Effector memory CD4-positive, alpha-beta T cell (primary cell): ENCODE data around the gene CASKIN1.
A peak's percentile ranks its signal among the peaks of the same experiment; 100 is the strongest.

Source experiments
- DNase-seq, 3 donors: peaks; one replicate each; pipeline ENCODE4 v3.0.0-alpha.2; 2020
- H3K27ac ChIP-seq: 2 replicates; pipeline ENCODE4 v1.7.0; 2013; ENCODE audit warnings: mild to moderate bottlenecking, low read length, moderate library complexity; ENCODE audit not compliant: insufficient read depth, poor library complexity, severe bottlenecking
- H3K27me3 ChIP-seq: replicated peaks from 2 replicates; pipeline ENCODE4 v1.7.0; 2013; ENCODE audit warnings: mild to moderate bottlenecking, low read length; ENCODE audit not compliant: insufficient read depth, control insufficient read depth, poor library complexity, severe bottlenecking
- H3K36me3 ChIP-seq: 2 replicates; pipeline ENCODE4 v1.7.0; 2013; ENCODE audit warnings: mild to moderate bottlenecking, low read length, moderate library complexity; ENCODE audit not compliant: control insufficient read depth, insufficient read depth
- H3K4me1 ChIP-seq: 2 replicates; pipeline ENCODE4 v1.7.0; 2013; ENCODE audit warnings: low read length, mild to moderate bottlenecking; ENCODE audit not compliant: control insufficient read depth, insufficient read depth, poor library complexity, severe bottlenecking
- H3K4me3 ChIP-seq: 2 replicates; pipeline ENCODE4 v1.7.0; 2013; ENCODE audit warnings: low read length, low read depth, mild to moderate bottlenecking; ENCODE audit not compliant: insufficient read depth, poor library complexity, severe bottlenecking
- H3K9me3 ChIP-seq: 2 replicates; pipeline ENCODE4 v1.7.0; 2013; ENCODE audit warnings: mild to moderate bottlenecking, low read length, moderate library complexity; ENCODE audit not compliant: control insufficient read depth

The CASKIN1 gene

DNA sequence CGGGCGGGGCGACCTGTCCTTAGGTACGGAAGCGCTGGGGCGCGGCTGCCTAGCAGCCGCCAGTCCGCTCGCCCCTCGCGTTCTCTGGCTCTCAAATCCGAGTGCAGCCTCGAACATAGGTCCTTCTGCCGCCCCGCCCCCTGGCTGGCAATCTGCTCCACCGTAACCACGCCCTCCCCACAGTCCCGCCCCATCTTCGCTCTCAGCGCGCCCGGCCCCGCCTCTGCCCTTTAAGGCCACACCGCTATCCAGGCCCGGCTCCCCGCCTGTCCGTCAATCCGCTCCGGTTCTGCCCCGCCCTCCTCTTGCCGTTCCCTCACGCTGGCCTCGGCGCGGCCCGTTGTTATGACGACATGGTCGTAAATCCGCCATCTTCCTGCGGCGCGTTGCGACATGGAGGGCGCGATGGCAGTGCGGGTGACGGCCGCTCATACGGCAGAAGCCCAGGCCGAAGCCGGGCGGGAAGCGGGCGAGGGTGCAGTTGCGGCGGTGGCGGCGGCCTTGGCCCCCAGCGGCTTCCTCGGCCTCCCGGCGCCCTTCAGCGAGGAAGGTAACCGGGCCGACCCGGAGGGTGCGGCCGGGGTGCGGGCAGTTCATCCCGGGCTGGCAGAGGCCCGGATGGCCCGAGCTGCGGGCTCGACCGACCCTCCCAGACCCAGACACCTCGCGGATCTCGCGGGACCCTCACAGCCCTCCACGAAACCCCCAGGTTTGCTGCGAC lies 27.0 kb upstream of the CASKIN1 start, which contains the start of gene E4F1:
E4F1 (plus strand) TSS at position 371 of the 721 bp plus-strand sequence; CDS start at position 394, 23 bp downstream.
- H3K9me3 ChIP-seq, result no peaks in the 10 kb centered on the region
- H3K4me1 ChIP-seq, result peaks cover 6% of the 10 kb centered on the region
- DNase-seq, result peak; percentile 98 to 99 (median 99)
- peak within 1 kb of the TSS; percentile 95 for H3K4me3 ChIP-seq
- H3K36me3 ChIP-seq, result peaks cover 3% of the 10 kb centered on the region
- H3K27me3 ChIP-seq, result no peaks in the 10 kb centered on the region
- H3K27ac ChIP-seq, result peak within 1 kb of the TSS; percentile 84

DNA sequence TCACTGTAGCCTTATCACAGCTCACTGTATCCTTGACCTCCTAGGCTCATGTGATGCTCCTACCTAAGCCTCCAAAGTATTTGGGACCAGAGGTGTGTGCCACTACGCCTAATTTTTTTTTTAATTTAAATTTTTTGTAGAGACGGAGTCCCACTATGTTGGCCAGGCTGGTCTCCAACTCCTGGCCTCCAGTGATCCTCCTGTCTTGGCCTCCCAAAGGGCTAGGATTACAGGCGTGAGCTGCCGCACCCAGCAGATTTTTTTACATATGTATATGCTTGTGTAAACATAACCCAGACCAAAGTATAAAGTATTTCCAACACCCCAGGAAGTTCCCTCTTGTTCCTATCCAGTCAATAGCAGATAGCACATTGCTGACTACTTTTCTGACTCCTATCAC lies 19.9 kb upstream of the CASKIN1 start:
- no peaks in the 10 kb centered on the region for H3K9me3 ChIP-seq
- H3K36me3 ChIP-seq, result no peaks in the 10 kb centered on the region
- no peak overlapping the region for H3K27ac ChIP-seq
- peaks cover 14% of the 10 kb centered on the region for H3K4me1 ChIP-seq
- no peaks in the 10 kb centered on the region for H3K27me3 ChIP-seq
- H3K4me3 ChIP-seq, result no peak overlapping the region
- DNase-seq, result no peak

DNA sequence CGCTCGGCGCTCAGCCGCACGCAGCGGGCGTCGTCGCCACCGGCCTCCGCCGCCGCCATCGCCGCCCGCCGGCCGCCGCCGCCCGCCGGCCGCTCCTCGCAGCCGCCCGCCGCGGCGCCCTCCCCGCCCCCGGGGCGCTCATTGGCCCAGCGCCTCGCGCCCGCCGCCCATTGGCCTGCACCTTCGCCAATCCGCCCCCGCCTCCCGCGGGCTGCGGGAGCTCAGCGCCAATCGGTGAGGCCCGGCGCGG lies 18.2 kb upstream of the CASKIN1 start, which contains the start of gene PGP:
PGP (minus strand) TSS at position 122 of the 250 bp plus-strand sequence; CDS start at position 59, 63 bp downstream.
- Histone ChIP-seq H3K36me3 (no peaks in the 10 kb centered on the region), H3K4me1 (peaks cover 14% of the 10 kb centered on the region), H3K4me3 (peak within 1 kb of the TSS; percentile 80), H3K9me3 (no peaks in the 10 kb centered on the region), H3K27ac (peak within 1 kb of the TSS; percentile 78), H3K27me3 (no peaks in the 10 kb centered on the region)
- DNase-seq, result no peak

DNA sequence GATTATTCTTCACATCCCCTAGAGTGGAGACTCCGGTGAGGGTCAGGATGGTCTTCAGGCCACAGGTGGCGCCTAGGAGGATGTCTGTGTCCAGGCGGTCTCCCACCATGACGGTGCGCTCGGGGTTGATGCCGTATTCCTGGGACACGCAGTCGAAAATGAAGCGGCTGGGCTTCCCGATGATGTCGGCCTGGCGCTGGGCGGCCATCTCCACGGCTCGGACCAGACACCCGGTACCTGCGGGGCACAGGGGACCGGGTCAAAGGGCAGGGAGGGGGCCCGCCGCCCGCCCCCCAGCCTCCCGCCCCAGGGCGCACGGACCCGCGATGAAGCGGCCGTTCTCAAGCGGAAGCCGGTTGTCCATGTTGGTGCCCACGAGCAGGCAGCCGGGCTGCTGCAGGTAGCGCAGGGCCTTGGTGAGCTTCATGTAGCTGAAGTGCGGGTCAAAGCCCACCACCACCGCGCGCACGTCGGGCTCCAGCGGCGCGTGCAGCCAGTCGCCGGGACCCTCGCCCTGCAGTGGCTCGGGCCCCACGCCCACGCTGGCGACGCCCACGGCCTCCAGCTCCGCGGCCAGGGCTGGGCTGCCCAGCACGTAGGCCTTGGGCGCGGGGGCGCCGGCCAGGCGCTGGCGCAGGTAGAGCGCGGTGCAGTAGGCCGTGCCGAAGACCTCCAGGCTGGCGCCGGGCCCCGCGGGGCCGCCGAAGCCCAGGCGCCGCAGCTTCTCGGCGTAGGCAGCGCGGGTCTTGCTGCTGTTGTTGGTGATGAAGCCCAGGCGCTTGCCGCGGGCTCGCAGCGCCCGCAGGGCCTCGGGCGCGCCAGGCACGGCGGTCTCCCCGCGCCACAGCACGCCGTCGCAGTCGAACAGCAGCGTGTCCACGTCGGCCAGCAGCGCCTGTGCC lies 17.7 kb upstream of the CASKIN1 start:
- Histone ChIP-seq H3K4me3 (peak overlapping the region; percentile 58), H3K27me3 (no peaks in the 10 kb centered on the region), H3K4me1 (peaks cover 14% of the 10 kb centered on the region), H3K27ac (peak overlapping the region; percentile 51), H3K9me3 (no peaks in the 10 kb centered on the region), H3K36me3 (peaks cover 1% of the 10 kb centered on the region)
- DNase-seq, result no peak

DNA sequence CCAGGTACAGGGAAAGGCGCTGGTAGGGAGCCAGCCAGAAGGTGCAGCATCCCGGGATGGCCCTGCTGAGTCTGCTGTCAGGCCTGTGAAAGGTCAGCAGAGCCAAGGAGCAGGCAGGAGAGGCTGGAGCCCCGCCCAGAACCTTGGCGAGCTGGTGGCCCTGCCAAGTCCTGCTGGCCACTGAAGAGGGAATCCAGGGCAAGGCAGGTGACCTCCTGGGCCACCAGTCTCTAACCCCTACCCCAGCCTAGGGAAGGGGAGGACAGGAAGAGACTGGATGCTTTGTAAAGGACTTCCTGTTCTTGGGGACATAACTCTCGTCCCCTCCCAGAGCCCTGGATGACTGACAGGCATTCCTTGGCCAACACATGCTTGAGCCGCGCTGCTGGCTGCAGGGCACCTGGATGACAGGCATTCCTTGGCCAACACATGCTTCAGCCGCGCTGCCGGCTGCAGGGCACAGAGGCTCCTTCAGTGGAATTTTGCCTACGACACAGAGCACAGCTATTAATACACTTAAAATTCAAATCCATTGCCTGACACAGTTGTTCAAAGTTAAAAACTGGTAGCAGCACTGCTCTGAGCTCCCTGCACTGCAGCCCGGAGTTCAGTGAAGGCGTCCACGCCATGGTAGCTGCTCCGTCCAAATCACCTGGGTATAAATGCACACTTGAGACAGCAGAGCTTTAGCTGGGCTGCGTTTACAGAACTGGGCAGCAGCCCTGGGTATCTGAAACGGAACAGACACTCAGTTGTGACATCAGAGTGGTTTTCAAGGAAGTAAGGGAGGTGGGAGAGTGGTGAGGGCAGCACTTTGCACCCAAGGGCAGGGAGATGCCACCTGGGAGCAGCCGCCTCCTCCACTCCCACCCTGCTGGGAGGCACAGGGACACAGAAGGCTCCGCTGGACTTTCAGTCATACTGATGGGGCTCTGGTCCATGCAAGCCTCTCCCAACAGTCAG lies 16.2 kb upstream of the CASKIN1 start:
- Histone ChIP-seq H3K27me3 (no peaks in the 10 kb centered on the region), H3K4me1 (peaks cover 14% of the 10 kb centered on the region), H3K4me3 (no peak overlapping the region), H3K9me3 (no peaks in the 10 kb centered on the region), H3K36me3 (peaks cover 14% of the 10 kb centered on the region), H3K27ac (no peak overlapping the region)
- no peak for DNase-seq

DNA sequence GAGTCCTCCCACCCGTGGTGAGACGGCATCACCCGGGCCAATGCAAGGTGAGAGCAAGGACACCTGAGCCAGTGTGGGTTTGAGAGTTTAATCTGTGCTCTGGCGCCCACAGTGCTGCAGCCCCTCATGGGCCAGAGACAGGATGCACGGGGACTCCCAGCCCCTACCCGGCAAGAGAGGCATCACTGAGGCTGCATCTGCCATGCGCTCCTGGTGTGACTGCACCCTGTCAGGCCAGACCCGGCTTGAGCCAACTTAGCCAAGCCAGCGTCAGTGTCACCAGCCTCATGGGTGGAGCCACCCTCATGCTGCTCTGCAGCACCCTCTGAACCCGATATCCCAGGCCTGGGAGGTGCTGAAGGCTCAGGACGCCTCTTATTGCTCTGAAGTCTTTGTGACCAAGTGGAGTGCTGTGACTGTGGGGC lies 15.5 kb upstream of the CASKIN1 start:
- no peak overlapping the region for H3K4me3 ChIP-seq
- H3K27me3 ChIP-seq, result no peaks in the 10 kb centered on the region
- no peaks in the 10 kb centered on the region for H3K9me3 ChIP-seq
- peaks cover 20% of the 10 kb centered on the region for H3K36me3 ChIP-seq
- peaks cover 14% of the 10 kb centered on the region for H3K4me1 ChIP-seq
- DNase-seq, result no peak
- no peak overlapping the region for H3K27ac ChIP-seq

DNA sequence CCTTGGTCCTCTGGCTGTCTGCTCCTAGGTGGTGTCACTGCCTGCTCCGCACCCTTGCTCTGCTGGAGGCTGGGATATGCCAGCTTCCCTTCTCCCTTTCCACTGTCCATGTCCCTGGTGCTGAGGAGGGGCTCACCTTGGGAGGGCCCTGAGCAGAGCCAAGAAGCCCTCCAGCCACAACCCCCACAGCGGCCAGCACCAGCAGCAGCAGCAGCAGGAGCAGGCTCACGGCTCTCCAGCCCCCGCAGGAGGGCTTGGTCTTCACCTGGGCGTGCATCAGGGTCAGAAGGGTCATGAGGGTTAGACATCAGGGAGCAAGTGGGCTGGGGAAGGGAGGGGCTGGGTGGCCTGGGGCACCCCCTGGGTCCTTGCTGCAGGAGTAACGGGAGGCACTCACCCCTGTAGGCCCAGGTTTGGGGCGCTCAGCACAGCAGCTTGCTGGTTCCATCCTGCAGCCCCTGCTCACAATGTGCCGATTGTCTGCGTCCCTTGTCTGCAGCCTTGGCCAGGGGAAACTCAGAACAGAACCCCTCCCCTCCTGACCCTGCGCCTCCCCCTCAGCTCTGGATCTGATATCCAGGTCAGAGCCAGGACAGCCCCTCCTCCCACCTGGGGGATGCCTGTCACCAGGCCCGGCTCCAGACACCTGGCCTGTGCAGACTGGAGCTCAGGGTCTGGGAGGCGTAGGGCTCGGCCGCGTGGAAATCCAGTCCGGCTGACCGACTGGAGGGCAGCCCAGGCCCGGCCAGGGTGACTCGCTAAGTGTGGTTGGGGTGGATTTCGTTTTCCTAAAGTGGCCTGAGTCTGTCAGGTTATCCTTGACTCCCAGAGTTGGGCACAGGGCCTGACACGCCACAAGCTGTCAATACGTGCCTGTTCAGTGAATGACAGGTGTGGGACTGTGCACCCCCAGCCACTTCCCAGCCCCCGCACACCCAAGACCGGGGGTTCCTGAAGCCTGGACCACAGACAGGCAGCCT lies 14.3 kb upstream of the CASKIN1 start, which contains the start of gene BRICD5:
BRICD5 (minus strand) TSS at position 478 of the 980 bp plus-strand sequence; CDS start at position 448, 30 bp downstream.
- Histone ChIP-seq H3K4me3 (no peak within 1 kb of the TSS), H3K27me3 (no peaks in the 10 kb centered on the region), H3K36me3 (peaks cover 21% of the 10 kb centered on the region), H3K9me3 (no peaks in the 10 kb centered on the region), H3K4me1 (peaks cover 27% of the 10 kb centered on the region), H3K27ac (no peak within 1 kb of the TSS)
- DNase-seq, result no peak

DNA sequence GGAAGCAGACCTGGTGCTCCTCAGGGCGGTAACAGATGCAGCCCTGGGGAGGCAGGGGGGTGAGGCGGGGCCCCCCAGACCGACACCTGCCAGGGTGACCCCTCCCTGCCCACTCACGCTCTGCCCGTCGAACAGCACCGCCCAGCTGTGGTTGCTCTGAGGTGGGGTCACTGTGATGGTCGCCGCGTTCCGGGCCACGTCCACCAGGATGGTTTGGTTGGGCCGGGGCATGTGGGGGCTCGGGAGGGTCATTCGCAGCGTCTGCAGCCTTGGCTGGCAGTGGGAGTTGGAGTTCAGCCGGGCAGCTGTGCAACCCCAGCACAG lies 13.6 kb upstream of the CASKIN1 start:
- Histone ChIP-seq H3K27me3 (no peaks in the 10 kb centered on the region), H3K27ac (no peak overlapping the region), H3K4me1 (peaks cover 29% of the 10 kb centered on the region), H3K9me3 (no peaks in the 10 kb centered on the region), H3K4me3 (no peak overlapping the region), H3K36me3 (peaks cover 21% of the 10 kb centered on the region)
- DNase-seq, result no peak
